ENCODE results near the gene AHCYL2.
"Not testable (repeated sequence)": the region's sequence is repeated elsewhere in the genome, so short reads cannot be mapped to it uniquely, and the experiment has no call there.

AHCYL2 gene

DNA sequence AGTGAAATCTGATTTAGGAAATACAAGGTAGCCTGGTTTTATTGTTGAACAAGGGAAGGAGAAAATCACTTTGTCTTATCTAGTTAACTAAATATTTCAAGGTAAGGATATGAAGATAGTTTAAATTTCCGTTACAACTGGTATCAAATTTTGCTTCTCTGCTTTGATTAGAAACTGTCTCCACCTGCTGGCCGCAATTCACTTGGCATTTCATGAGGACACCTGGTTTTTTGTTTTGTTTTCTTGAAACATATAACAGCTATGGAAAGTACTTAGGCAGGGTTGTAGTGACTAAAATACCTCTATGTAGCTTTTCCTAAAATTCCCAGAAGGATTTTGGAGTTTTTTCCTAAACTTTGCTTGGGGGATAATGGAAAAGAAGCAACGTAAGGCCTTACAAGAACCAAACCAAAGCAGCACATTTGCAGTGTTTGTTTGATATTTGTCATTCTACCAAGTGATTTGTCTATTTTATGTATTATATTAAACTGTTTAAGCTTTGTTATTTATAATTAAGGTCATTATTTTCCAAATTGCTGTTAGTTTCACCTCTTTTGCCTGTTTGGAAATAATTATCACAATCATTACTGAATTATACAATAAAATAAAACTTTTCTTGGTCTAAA, 73.6 kb downstream of the AHCYL2 start:
- DNase-seq: no peak

DNA sequence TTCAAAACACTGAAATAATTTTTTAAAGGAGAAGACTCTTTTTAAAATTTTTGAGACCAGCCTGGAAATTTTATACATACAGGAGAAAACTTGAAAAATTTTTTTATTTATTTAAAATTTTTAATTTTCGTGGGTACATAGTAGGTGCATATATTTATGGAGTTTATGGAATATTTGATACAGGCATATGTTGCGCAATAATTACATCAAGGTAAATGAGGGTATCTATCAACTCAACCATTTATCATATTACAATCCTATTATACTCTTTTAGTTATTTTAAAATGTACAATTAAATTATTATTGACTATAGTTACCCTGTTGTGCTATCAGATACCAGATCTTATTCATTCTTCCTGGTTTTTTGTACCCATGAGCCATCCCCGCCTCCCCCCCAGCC, 75.1 kb downstream of the AHCYL2 start:
- DNase-seq: no peak

DNA sequence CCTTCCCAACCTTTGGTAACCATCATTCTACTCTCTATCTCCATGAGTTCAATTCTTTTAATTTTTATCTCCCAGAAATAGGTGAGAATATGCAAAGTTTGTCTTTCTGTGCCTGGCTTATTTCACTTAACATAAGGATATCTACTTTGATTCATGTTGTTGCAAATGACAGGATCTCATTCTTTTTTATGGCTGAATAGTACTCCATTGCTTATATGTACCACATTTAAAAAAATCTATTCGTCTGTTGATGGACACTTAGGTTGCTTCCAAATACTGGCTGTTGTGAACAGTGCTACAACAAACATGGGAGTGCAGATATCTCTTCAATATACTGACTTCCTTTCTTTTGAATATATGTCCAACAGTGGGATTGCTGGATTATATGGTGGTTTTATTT, 75.5 kb downstream of the AHCYL2 start:
- DNase-seq: not testable (repeated sequence)

DNA sequence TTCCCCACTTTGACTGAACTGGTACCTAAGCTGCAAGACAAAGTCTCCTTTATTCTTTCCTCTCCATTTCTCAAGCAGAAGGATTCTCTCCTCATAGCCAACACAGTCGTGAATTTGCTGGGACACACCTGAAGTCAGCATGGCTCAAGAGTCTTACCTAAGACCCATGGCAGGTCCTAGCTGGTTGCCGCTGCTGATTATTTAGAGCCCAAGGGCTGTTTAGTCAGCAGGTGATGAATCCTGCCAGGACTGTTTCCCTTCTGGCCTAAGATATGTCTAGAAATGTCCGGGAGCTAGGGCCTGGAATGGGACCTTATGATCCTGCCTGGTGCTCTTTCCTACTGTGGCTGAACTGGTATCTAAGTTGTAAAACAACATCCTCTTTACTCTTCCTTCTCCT, 82.8 kb downstream of the AHCYL2 start:
- DNase-seq: no peak

- DNase-seq: no peak
These were observed 83.2 kb downstream of the AHCYL2 start for GRCh38 chr7:129308047-129308446.

DNA sequence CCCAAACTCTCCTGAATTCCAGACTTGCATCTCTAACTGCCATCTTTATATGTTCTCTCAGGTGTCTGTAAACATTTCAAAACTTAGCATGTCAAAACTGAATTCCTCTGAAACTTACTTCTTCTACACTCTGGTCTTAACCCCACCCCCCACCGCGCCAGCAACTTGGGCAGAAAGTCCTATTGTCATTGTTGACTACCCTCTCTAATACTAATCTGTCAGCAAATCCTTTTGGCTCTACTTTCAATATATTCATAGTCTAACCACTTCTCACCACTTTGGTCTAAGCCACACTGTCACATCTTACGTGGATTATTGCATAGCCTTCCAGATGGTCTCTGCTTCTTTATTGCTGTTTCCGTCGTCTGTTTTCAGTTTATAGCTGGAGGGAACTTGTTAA, 86.6 kb downstream of the AHCYL2 start:
- DNase-seq: no peak

DNA sequence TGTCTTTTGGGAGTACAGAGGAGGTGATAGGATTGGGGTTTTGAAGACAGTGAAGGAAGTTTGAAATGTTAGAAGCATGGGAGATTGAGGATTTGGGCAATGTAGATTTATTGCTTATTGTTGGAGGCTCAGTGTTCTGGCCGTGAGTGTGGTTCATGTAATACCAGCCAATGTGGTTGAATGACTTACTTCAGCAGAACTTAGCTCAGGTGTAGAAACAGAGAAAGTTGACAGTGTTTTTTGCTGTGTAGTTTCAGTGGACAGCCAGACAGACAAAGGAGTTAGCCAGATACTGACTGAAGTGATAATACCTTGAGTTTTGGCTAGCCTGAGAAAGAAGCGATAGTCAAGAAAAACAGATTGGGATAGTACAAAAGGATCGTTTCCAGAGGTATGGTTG, 88.5 kb downstream of the AHCYL2 start:
- DNase-seq: no peak

- DNase-seq: no peak
These were observed 91.1 kb downstream of the AHCYL2 start for GRCh38 chr7:129315960-129316359.

DNA sequence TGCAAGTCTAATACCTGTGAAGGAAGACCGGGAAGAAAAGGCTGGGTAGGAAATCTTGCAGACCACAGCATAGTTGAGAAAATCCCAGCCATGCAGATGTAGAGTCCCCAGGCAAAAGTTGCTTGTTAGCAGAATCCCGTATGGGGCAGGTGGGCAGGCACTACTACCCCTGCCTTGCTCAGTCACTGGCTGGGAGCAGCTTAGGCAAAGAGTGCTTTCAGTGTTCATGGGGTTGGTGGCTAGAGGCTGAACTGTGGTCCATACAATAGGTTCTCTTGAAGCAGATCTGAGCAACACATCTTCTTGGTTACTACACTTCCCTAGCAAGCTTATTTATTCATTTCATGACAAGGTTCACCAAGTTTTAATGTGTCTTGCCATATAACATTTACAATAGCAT, 92.6 kb downstream of the AHCYL2 start:
- DNase-seq: no peak

DNA sequence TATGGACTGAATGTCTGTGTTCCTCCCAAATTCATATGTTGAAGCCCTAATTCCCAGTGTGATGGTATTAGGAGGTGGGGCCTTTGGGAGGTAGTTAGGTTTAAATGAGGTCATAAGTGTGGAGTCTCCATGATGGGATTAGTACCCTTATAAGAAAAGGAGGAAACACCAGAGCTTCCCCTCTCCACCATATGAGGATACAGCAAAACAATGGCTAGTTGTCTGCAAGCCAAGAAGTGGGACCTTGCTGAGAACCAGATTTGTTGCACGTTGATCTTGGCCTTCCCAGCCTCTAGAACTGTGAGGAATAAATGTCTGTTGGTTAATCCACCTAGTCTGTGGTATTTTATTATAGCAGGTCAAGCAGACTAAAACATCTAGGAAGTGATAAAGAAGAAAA, 102.2 kb downstream of the AHCYL2 start:
- DNase-seq: no peak

- DNase-seq: no peak
These were observed 107.6 kb downstream of the AHCYL2 start for GRCh38 chr7:129332254-129333035.

DNA sequence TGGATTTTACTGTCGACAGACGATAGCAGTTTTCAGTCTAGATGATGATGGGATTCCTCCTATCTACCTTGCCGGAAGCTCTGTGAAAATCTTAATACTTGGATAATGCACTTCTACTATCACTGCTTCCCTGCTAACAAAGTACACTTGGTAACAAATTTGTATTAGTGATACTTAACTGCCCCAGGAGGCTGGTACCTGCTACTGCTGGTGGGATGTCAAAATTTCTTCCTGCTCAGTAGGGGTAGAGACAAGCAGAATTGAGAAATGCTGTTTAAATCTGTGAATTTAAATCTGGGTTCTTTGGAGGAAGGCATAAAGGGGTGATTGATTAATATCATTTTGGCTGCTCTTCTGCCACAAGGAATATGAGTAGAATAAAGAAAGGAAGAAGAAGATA, 109.6 kb downstream of the AHCYL2 start:
- DNase-seq: no peak

DNA sequence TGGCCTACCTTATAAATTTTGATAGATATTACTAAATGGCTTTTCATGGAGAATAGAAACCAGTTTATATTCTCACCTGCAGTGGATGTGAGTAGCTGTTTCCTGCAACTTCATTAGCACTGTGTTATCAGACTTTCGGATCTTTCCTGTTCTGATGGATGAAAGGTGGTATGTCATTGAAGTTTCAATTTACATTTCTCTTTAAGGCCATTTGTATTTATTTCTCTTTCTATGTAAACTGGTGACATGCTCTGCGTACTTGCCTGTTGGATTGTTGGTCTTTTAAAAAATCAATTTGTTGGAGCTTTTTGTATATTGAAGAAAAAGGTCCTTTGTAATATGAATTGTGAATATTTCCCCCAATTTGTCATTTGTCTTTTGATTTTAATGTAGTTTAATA, 113.6 kb downstream of the AHCYL2 start:
- no peak for DNase-seq

- DNase-seq: no peak
These were observed 116.4 kb downstream of the AHCYL2 start for GRCh38 chr7:129341212-129341611.

- no peak for DNase-seq
These were observed 117.3 kb downstream of the AHCYL2 start for GRCh38 chr7:129341816-129342806.

- DNase-seq: peak in 1 of 2 experiments; percentile 9
These were observed 118.4 kb downstream of the AHCYL2 start for GRCh38 chr7:129343099-129343700.

DNA sequence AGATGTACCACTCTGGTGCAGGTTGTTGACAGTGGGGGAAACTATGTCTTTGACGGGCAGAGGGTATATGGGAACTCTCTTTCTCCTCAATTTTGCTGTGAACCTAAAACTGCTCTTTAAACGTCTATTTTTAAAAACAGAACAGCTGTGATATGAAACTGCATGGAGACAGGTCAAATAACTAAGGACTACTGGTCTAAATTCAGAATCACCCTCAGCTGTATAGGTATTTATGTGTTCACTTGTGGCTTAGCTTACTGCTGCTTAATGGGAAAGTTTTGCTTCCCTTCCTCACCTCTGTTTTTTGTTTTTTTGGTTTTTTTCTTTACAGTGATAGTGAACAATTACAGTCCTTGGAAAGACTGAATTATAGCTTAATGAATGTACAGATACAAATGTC, 122.5 kb downstream of the AHCYL2 start:
- DNase-seq: no peak

GRCh38 chr7:129348023-129348740, 123.4 kb downstream of the AHCYL2 start:
- DNase-seq: no peak

- DNase-seq: no peak
These were observed 126.5 kb downstream of the AHCYL2 start for GRCh38 chr7:129351320-129351719.

DNA sequence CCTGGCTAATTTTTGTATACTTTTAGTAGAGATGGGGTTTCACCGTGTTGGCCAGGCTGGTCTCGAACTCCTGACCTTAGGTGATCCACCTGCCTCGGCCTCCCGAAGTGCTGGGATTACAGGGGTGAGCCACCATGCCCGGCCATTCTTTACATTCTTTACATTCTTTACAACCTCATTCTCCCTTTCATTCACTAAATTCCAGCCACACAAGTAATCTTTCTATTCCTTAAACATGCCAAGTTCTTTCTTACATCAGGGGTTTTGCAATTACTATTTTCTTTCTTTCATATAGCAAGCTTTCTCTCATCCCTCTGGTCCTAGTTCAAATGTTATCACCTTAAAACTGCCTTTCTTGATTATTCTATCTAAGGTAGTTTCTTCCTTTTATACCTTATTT, 128.3 kb downstream of the AHCYL2 start:
- DNase-seq: not testable (repeated sequence)

- DNase-seq: no peak
These were observed 129.8 kb downstream of the AHCYL2 start for GRCh38 chr7:129354428-129355157.

DNA sequence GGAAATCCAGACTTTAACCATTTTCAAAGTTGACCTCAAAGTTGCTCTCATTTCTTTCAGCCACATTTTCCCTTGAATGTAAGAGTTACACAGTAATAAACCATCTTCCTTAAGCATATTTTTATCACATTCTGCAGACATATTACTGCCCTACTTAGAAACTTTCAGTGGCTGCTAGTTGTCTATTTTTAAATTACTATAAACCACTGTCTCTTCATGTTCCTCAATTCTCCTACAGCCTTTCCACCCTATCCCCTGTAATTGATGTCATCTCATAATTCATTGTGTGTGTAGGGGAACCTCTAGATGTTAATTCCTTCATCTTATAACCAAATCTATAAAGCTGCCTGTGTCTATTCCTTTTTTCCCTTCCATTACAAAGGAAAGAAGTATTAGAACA, 131.3 kb downstream of the AHCYL2 start:
- no peak for DNase-seq
